LNCAP (cell line): Measurements from ENCODE around the gene FBXL15.

Experiments
- CTCF ChIP-seq: fragments of 450-650 bp; IDR thresholded peaks from 2 replicates; pipeline ENCODE4 v1.5.1; 2017; ENCODE audit warnings: mild to moderate bottlenecking

FBXL15 gene

GRCh38 chr10:102470579-102471546, 50.2 kb downstream of the FBXL15 start:
- TF ChIP-seq CTCF, result no peak
